ENCODE data around the gene FBLN2.

Gene FBLN2

GRCh38 chr3:13670292-13670691, 121.4 kb downstream of the FBLN2 start:
- Histone ChIP-seq H3K27ac (no peak overlapping the region), H3K4me1 (ENCODE audit: control insufficient read depth in 1 of 2, insufficient read depth in 1 of 2, low read depth in 1 of 2, low read length in 1 of 2) (no peaks in the 10 kb centered on the region)
- TF ChIP-seq CTCF (IDR thresholded peaks at IDR 0.05), result no peak

GRCh38 chr3:13671482-13672233, 122.7 kb downstream of the FBLN2 start:
- TF ChIP-seq CTCF (IDR thresholded peaks at IDR 0.05), result no peak
- Histone ChIP-seq H3K9me3 (no peaks in the 10 kb centered on the region), H3K27ac (no peak overlapping the region), H3K27me3 (peaks cover 6% of the 10 kb centered on the region), H3K36me3 (no peaks in the 10 kb centered on the region), H3K4me3 (ENCODE audit: low read depth in 1 of 2, low read length in 1 of 2) (no peak overlapping the region), H3K4me1 (ENCODE audit: control insufficient read depth in 1 of 2, insufficient read depth in 1 of 2, low read depth in 1 of 2, low read length in 1 of 2) (no peaks in the 10 kb centered on the region)

More at GRCh38 chr3:13670292-13670691, 121.4 kb downstream of the FBLN2 start:
- H3K4me3 ChIP-seq (ENCODE audit: low read depth in 1 of 2, low read length in 1 of 2), result no peak overlapping the region
- H3K27me3 ChIP-seq, result peaks cover 6% of the 10 kb centered on the region
- no peaks in the 10 kb centered on the region for H3K9me3 ChIP-seq
- no peaks in the 10 kb centered on the region for H3K36me3 ChIP-seq

GRCh38 chr3:13673207-13673606, 124.3 kb downstream of the FBLN2 start:
- no peak overlapping the region for H3K27ac ChIP-seq
- H3K4me3 ChIP-seq (ENCODE audit: low read depth in 1 of 2, low read length in 1 of 2), result no peak overlapping the region
- no peak for TF ChIP-seq CTCF (IDR thresholded peaks at IDR 0.05)

GRCh38 chr3:13674538-13675185, 125.7 kb downstream of the FBLN2 start:
- no peak for TF ChIP-seq CTCF (IDR thresholded peaks at IDR 0.05)

More at GRCh38 chr3:13673207-13673606, 124.3 kb downstream of the FBLN2 start:
- no peaks in the 10 kb centered on the region for H3K36me3 ChIP-seq
- H3K4me1 ChIP-seq (ENCODE audit: control insufficient read depth in 1 of 2, insufficient read depth in 1 of 2, low read depth in 1 of 2, low read length in 1 of 2), result no peaks in the 10 kb centered on the region
- H3K27me3 ChIP-seq, result peaks cover 6% of the 10 kb centered on the region
- no peaks in the 10 kb centered on the region for H3K9me3 ChIP-seq

GRCh38 chr3:13676356-13677017, 127.6 kb downstream of the FBLN2 start:
- no peaks in the 10 kb centered on the region for H3K36me3 ChIP-seq
- no peak overlapping the region for H3K27ac ChIP-seq
- H3K9me3 ChIP-seq, result no peaks in the 10 kb centered on the region
- H3K27me3 ChIP-seq, result peaks cover 6% of the 10 kb centered on the region
- H3K4me3 ChIP-seq (ENCODE audit: low read depth in 1 of 2, low read length in 1 of 2), result no peak overlapping the region
- TF ChIP-seq CTCF (IDR thresholded peaks at IDR 0.05), result no peak
- no peaks in the 10 kb centered on the region for H3K4me1 ChIP-seq (ENCODE audit: control insufficient read depth in 1 of 2, insufficient read depth in 1 of 2, low read depth in 1 of 2, low read length in 1 of 2)

More at GRCh38 chr3:13674538-13675185, 125.7 kb downstream of the FBLN2 start:
- no peak overlapping the region for H3K27ac ChIP-seq
- H3K4me3 ChIP-seq (ENCODE audit: low read depth in 1 of 2, low read length in 1 of 2), result no peak overlapping the region
- H3K9me3 ChIP-seq, result no peaks in the 10 kb centered on the region
- no peaks in the 10 kb centered on the region for H3K4me1 ChIP-seq (ENCODE audit: control insufficient read depth in 1 of 2, insufficient read depth in 1 of 2, low read depth in 1 of 2, low read length in 1 of 2)
- no peaks in the 10 kb centered on the region for H3K36me3 ChIP-seq
- peaks cover 6% of the 10 kb centered on the region for H3K27me3 ChIP-seq

Measured in neutrophil (primary cell).